Pancreas (tissue), 10 donors: ENCODE results near the gene FCN1. TPM values are rescaled to one million over a fixed set of nuclear protein-coding genes. Genes with fewer than 3 reads are reported as not detected.

Experiments used
- ATAC-seq, 4 donors: fragments of 200-7000 bp; cut with Tn5 transposase; one replicate each; pipeline versions ENCODE4 v1.8.0 to v1.9.1; 2020; ENCODE audit warnings: mild to moderate bottlenecking in 4 of 4, moderate library complexity in 4 of 4
- DNase-seq, 6 donors: peaks; one replicate each; pipeline ENCODE4 v3.0.0-alpha.2; 2020
- FAIRE-seq: peaks from 2 replicates; lab custom pipeline; 2012; peaks lifted over from hg19 to GRCh38; lab: Jason Lieb, UNC
- H3K27ac ChIP-seq, 4 donors: fragments of 200-600 bp; sonication (generic); 1 replicate in 3 of 4; 2 replicates in 1 of 4; pipeline versions ENCODE4 v1.5.0 to v1.8.0; 2020
- H3K27me3 ChIP-seq, 4 donors: fragments of 200-600 bp; one replicate each; pipeline ENCODE4 v1.8.0; 2021
- H3K36me3 ChIP-seq, 3 donors: fragments of 200-600 bp; sonication (generic) in 1 of 3; one replicate each; pipeline versions ENCODE4 v1.5.0 to v1.8.0; 2020 to 2021
- H3K4me1 ChIP-seq, 3 donors: fragments of 200-600 bp; one replicate each; pipeline ENCODE4 v1.8.0; 2021
- H3K4me3 ChIP-seq, 4 donors: fragments of 200-600 bp; sonication (generic) in 2 of 4; one replicate each; pipeline versions ENCODE4 v1.5.0 to v1.8.0; 2020 to 2021
- H3K9me3 ChIP-seq, 4 donors: fragments of 200-600 bp; one replicate each; pipeline ENCODE4 v1.8.0; 2021
- CTCF ChIP-seq, 4 donors: fragments of 200-600 bp; sonication (generic) in 3 of 4; IDR thresholded peaks; one replicate each; pipeline versions ENCODE4 v1.5.0 to v1.8.0; 2021; ENCODE audit warnings: antibody characterized with exemption in 4 of 4
- whole genome bisulfite sequencing, 2 donors: extraction: QIAGEN DNeasy Blood & Tissue Kit; methylation state at CpG; one replicate each; pipeline ENCODE4 v1.1.7; 2013; 5-methylcytosine and 5-hydroxymethylcytosine counted together
- intact Hi-C, 3 donors: fragments of 100-400 bp; cut with DNase I; formaldehyde crosslinking; loops; one replicate each; pipeline versions ENCODE4 v1.11.1 to v1.14.2; 2022
- polyA plus RNA-seq, 2 donors: library from polyadenylated mRNA; stranded (reverse); fragments of 200-250 nt; gene quantifications; one replicate each; pipeline ENCODE4 v1.2.3, GENCODE V29; 2013
- total RNA-seq, 6 donors: library from RNA; stranded (reverse); fragmentation: NEBNext Ultra II Directional in 4 of 6; extraction: Animal tissue kit (Norgen Biotek cat#: 25700) in 4 of 6; gene quantifications; one replicate each; pipeline versions ENCODE4 v1.2.1 to v1.2.4, GENCODE V29; 2021 to 2023
- donor health status: healthy with polysubstance abuse.
- donor health status: DM: no; HTN: no; CAD: no; lungs with moderate emphysema.
- donor health status: DM: no; HTN: no; CAD: no.
- donor health status: control.
- donor health status: control.
- donor health status: Bipolar disorder and iron deficiency.
- donor health status: DM: yes; HTN: yes; CAD: no.
- donor health status: DM: no; HTN: no; CAD: no.
- donor health status: DM: no; HTN: no; CAD: no.
- donor health status: DM: yes; HTN: yes; CAD: no.

Gene FCN1
- total and polyA plus RNA-seq, 8 donors: 0.32 to 6.2 (median 1.0) TPM

- FAIRE-seq (no peak), DNase-seq (no peak), ATAC-seq (peak in 2 of 4 donors; percentile 37 to 41)
- Histone ChIP-seq H3K27ac (no peak overlapping the region), H3K4me1 (no peaks in the 10 kb centered on the region), H3K36me3 (no peaks in the 10 kb centered on the region), H3K4me3 (no peak overlapping the region), H3K27me3 (no peaks in the 10 kb centered on the region), H3K9me3 (no peaks in the 10 kb centered on the region)
- TF ChIP-seq CTCF (IDR thresholded peaks at IDR 0.05): no peak
- WGBS, 2 donors: 34 to 35% methylated on average over 14 of the region's 14 CpGs
- intact Hi-C loops: no loop called here
Observed at GRCh38 chr9:134895908-134896833, 21.5 kb downstream of the FCN1 start.

GRCh38 chr9:134895567-134895907, 22.2 kb downstream of the FCN1 start:
- intact Hi-C loops: no loop called here
- TF ChIP-seq CTCF (IDR thresholded peaks at IDR 0.05): no peak

GRCh38 chr9:134895097-134895496, 22.6 kb downstream of the FCN1 start:
- FAIRE-seq (no peak), DNase-seq (no peak), ATAC-seq (no peak)
- Histone ChIP-seq H3K4me1 (no peaks in the 10 kb centered on the region), H3K27me3 (no peaks in the 10 kb centered on the region), H3K9me3 (no peaks in the 10 kb centered on the region), H3K4me3 (no peak overlapping the region), H3K36me3 (no peaks in the 10 kb centered on the region), H3K27ac (no peak overlapping the region)
- no peak for TF ChIP-seq CTCF (IDR thresholded peaks at IDR 0.05)
- intact Hi-C loops: no loop called here
- 62 to 63% methylated on average over 3 of the region's 3 CpGs for WGBS, 2 donors

More at GRCh38 chr9:134895567-134895907, 22.2 kb downstream of the FCN1 start:
- FAIRE-seq (no peak), ATAC-seq (no peak), DNase-seq (no peak)
- no peaks in the 10 kb centered on the region for H3K36me3 ChIP-seq
- WGBS, 2 donors: 40 to 53% methylated on average over 2 of the region's 2 CpGs
- no peak overlapping the region for H3K27ac ChIP-seq
- no peak overlapping the region for H3K4me3 ChIP-seq
- no peaks in the 10 kb centered on the region for H3K27me3 ChIP-seq
- H3K4me1 ChIP-seq: no peaks in the 10 kb centered on the region
- no peaks in the 10 kb centered on the region for H3K9me3 ChIP-seq

GRCh38 chr9:134894136-134894860, 23.4 kb downstream of the FCN1 start:
- 84 to 92% methylated on average over 7 of the region's 7 CpGs for whole genome bisulfite sequencing, 2 donors
- intact Hi-C loops: no loop called here
- no peak overlapping the region for H3K27ac ChIP-seq

More at GRCh38 chr9:134894136-134894860, 23.4 kb downstream of the FCN1 start:
- FAIRE-seq: no peak
- H3K4me1 ChIP-seq: no peaks in the 10 kb centered on the region
- H3K36me3 ChIP-seq: no peaks in the 10 kb centered on the region
- TF ChIP-seq CTCF (IDR thresholded peaks at IDR 0.05): no peak
- no peak for DNase-seq
- no peak for ATAC-seq
- H3K9me3 ChIP-seq: no peaks in the 10 kb centered on the region
- no peak overlapping the region for H3K4me3 ChIP-seq
- H3K27me3 ChIP-seq: no peaks in the 10 kb centered on the region
